Glutamatergic neuron (in vitro differentiated cells): ENCODE results near the gene ADCYAP1R1. TPM values are rescaled to one million over a fixed set of nuclear protein-coding genes. Genes with fewer than 3 reads are reported as not detected.

Source experiments
- DNase-seq: peaks from one replicate; pipeline ENCODE4 v3.0.0; 2022
- H3K27ac Mint-ChIP-seq: one replicate; pipeline ENCODE4 v1.8.0; 2020; ENCODE audit warnings: mild to moderate bottlenecking, mixed read lengths, inconsistent platforms; ENCODE audit not compliant: unreplicated experiment
- H3K27me3 Mint-ChIP-seq: one replicate; pipeline ENCODE4 v1.8.0; 2020; ENCODE audit warnings: mild to moderate bottlenecking, moderate library complexity, mixed read lengths, inconsistent platforms; ENCODE audit not compliant: unreplicated experiment
- H3K36me3 Mint-ChIP-seq: one replicate; pipeline ENCODE4 v1.8.0; 2020; ENCODE audit warnings: mild to moderate bottlenecking, mixed read lengths, inconsistent platforms; ENCODE audit not compliant: unreplicated experiment
- H3K4me1 Mint-ChIP-seq: one replicate; pipeline ENCODE4 v1.8.0; 2020; ENCODE audit warnings: mild to moderate bottlenecking, low read depth, mixed read lengths, inconsistent platforms; ENCODE audit not compliant: unreplicated experiment
- H3K4me3 Mint-ChIP-seq: one replicate; pipeline ENCODE4 v1.8.0; 2020; ENCODE audit warnings: mild to moderate bottlenecking, mixed read lengths, inconsistent platforms; ENCODE audit not compliant: unreplicated experiment
- H3K9me3 Mint-ChIP-seq: one replicate; pipeline ENCODE4 v1.8.0; 2020; ENCODE audit warnings: mild to moderate bottlenecking, moderate library complexity, mixed read lengths, inconsistent platforms; ENCODE audit not compliant: unreplicated experiment
- CTCF ChIP-seq: fragments of 200-600 bp; sonication (generic); IDR thresholded peaks from one replicate; pipeline ENCODE4 v1.5.0; 2021; ENCODE audit not compliant: partially characterized antibody, unreplicated experiment
- total RNA-seq: library from RNA; stranded (reverse); fragmentation: NEBNext Ultra II Directional; extraction: Animal tissue kit (Norgen Biotek cat#: 25700); gene quantifications from one replicate; pipeline ENCODE4 v1.2.1, GENCODE V29; 2021; ENCODE audit not compliant: unreplicated experiment

Gene ADCYAP1R1
- total RNA-seq, 1 donor from 2014 or later = 0.71 TPM

- no peak overlapping the region for H3K27ac Mint-ChIP-seq
- H3K9me3 Mint-ChIP-seq = no peaks in the 10 kb centered on the region
- no peak overlapping the region for H3K4me3 Mint-ChIP-seq
- no peaks in the 10 kb centered on the region for H3K36me3 Mint-ChIP-seq
- peaks cover 6% of the 10 kb centered on the region for H3K4me1 Mint-ChIP-seq
- TF ChIP-seq CTCF = no peak
- no peak for DNase-seq
- H3K27me3 Mint-ChIP-seq = peaks cover 1% of the 10 kb centered on the region
Observed at GRCh38 chr7:31102973-31103850, 51.1 kb downstream of the ADCYAP1R1 start.

- H3K4me1 Mint-ChIP-seq = peaks cover 6% of the 10 kb centered on the region
- no peak overlapping the region for H3K4me3 Mint-ChIP-seq
- H3K27me3 Mint-ChIP-seq = peaks cover 1% of the 10 kb centered on the region
- H3K27ac Mint-ChIP-seq = no peak overlapping the region
- no peak for DNase-seq
- H3K9me3 Mint-ChIP-seq = no peaks in the 10 kb centered on the region
- TF ChIP-seq CTCF = no peak
- H3K36me3 Mint-ChIP-seq = no peaks in the 10 kb centered on the region
Observed at GRCh38 chr7:31104361-31105255, 52.5 kb downstream of the ADCYAP1R1 start.

- no peak overlapping the region for H3K4me3 Mint-ChIP-seq
- H3K27me3 Mint-ChIP-seq = peaks cover 1% of the 10 kb centered on the region
- no peaks in the 10 kb centered on the region for H3K9me3 Mint-ChIP-seq
- no peak for TF ChIP-seq CTCF
- H3K36me3 Mint-ChIP-seq = no peaks in the 10 kb centered on the region
- H3K27ac Mint-ChIP-seq = no peak overlapping the region
- no peak for DNase-seq
- H3K4me1 Mint-ChIP-seq = peaks cover 6% of the 10 kb centered on the region
Observed at GRCh38 chr7:31105256-31105950, 53.3 kb downstream of the ADCYAP1R1 start.

GRCh38 chr7:31106303-31107105 lies 54.4 kb downstream of the ADCYAP1R1 start:
- no peaks in the 10 kb centered on the region for H3K27me3 Mint-ChIP-seq
- no peak overlapping the region for H3K27ac Mint-ChIP-seq
- H3K9me3 Mint-ChIP-seq = no peaks in the 10 kb centered on the region
- peaks cover 6% of the 10 kb centered on the region for H3K4me1 Mint-ChIP-seq
- TF ChIP-seq CTCF = no peak
- no peak overlapping the region for H3K4me3 Mint-ChIP-seq
- DNase-seq = no peak
- H3K36me3 Mint-ChIP-seq = no peaks in the 10 kb centered on the region
